ENCODE measurements around the gene SETD2.

- no peak for TF ChIP-seq CTCF (IDR thresholded peaks at IDR 0.05; ENCODE audit: low read depth, low read length, poor library complexity, severe bottlenecking)
- no peak for TF ChIP-seq EZH2phosphoT487 (IDR thresholded peaks at IDR 0.05; ENCODE audit: borderline replicate concordance, low read length)
These were observed 41.0 kb upstream of the SETD2 start for GRCh38 chr3:47204875-47205274.

Measured in DOHH2 (cell line).